ENCODE data around the gene KCNQ1.
A peak's percentile ranks its signal among the peaks of the same experiment; 100 is the strongest.

The KCNQ1 gene

DNA sequence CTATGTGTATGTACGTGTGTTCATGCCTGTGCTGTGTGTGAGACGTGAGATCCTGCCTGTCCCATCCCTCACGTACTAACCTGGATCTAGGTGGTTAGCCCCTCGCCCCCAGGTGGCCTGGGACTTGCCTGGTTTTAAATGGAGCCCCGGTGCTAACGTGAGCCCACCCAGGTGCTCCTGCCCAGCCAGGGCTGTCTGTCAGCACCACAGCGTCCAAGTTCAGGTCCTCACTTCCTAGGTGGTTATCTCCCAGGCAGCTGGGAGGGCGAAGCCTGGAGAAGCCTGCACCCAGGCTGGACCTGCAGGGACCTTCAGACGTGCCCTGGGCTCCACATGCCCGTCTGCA lies 86.0 kb downstream of the KCNQ1 start:
- Histone ChIP-seq H3K27ac (ENCODE audit: low read depth, low read length) (no peak overlapping the region), H3K36me3 (ENCODE audit: insufficient read depth, low read length) (no peaks in the 10 kb centered on the region), H3K27me3 (ENCODE audit: insufficient read depth, low read length) (no peaks in the 10 kb centered on the region), H2AFZ (ENCODE audit: low read length, unreplicated experiment) (no peak overlapping the region), H3K4me1 (ENCODE audit: control insufficient read depth, insufficient read depth, low read length, unreplicated experiment) (peaks cover 14% of the 10 kb centered on the region), H3K79me2 (ENCODE audit: control insufficient read depth, insufficient read depth, low read length, unreplicated experiment) (no peaks in the 10 kb centered on the region), H3K4me3 (ENCODE audit: low read depth, low read length) (no peak overlapping the region)

GRCh38 chr11:2531277-2531986 lies 86.6 kb downstream of the KCNQ1 start:
- H3K4me1 ChIP-seq (ENCODE audit: control insufficient read depth, insufficient read depth, low read length, unreplicated experiment): peaks cover 14% of the 10 kb centered on the region
- no peaks in the 10 kb centered on the region for H3K36me3 ChIP-seq (ENCODE audit: insufficient read depth, low read length)
- no peaks in the 10 kb centered on the region for H3K27me3 ChIP-seq (ENCODE audit: insufficient read depth, low read length)
- H3K4me3 ChIP-seq (ENCODE audit: low read depth, low read length): no peak overlapping the region
- no peak overlapping the region for H3K27ac ChIP-seq (ENCODE audit: low read depth, low read length)
- no peaks in the 10 kb centered on the region for H3K79me2 ChIP-seq (ENCODE audit: control insufficient read depth, insufficient read depth, low read length, unreplicated experiment)
- H2AFZ ChIP-seq (ENCODE audit: low read length, unreplicated experiment): no peak overlapping the region

- Histone ChIP-seq H3K4me3 (ENCODE audit: low read depth, low read length) (no peak overlapping the region), H2AFZ (ENCODE audit: low read length, unreplicated experiment) (no peak overlapping the region), H3K27me3 (ENCODE audit: insufficient read depth, low read length) (no peaks in the 10 kb centered on the region), H3K4me1 (ENCODE audit: control insufficient read depth, insufficient read depth, low read length, unreplicated experiment) (peaks cover 14% of the 10 kb centered on the region), H3K36me3 (ENCODE audit: insufficient read depth, low read length) (no peaks in the 10 kb centered on the region), H3K27ac (ENCODE audit: low read depth, low read length) (no peak overlapping the region), H3K79me2 (ENCODE audit: control insufficient read depth, insufficient read depth, low read length, unreplicated experiment) (no peaks in the 10 kb centered on the region)
Measured at GRCh38 chr11:2531987-2532703, 87.3 kb downstream of the KCNQ1 start.

DNA sequence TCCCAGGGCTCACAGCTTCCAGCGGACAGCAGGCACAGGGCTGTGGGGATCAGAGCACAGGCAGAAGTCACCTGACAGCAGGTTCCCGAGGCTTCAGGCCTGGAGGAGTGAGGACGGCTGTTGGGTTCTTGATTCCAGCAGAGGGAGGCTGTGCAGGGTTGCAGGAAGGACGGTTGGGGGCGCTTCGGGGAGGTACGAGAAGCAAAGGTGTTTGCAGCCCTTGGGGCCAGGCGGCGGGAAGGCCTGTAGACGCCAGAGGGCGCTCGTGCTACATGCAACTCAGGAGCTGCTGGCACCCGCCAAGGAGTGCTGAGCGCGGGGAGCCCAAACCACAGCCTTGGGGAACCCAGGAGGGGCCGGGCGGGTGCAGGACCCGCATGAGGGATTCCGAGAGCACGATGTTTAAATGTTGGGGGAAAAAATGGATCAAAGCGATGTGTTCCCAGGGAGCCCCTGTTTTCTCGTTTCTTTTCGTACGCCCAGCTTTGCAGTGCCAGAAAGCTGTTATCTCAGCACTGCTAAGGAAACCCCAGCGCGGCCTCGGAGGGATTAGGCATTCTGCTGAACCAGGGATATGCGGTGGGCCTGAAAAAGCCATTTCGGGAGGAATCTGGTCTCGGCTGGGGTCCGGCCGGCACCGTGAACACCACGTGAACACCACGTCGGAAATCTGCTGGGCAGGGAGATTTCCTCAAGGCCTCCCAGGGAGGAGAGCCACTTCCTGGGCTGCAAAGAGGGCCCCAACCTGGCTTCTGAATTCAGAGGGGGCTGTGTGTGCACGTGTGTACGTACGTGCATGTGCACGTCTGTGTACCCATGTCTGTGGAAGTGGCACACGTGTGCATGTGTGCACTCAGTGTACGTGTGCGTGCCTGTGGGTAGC lies 88.1 kb downstream of the KCNQ1 start:
- no peak overlapping the region for H3K27ac ChIP-seq (ENCODE audit: low read depth, low read length)
- no peak overlapping the region for H2AFZ ChIP-seq (ENCODE audit: low read length, unreplicated experiment)
- no peaks in the 10 kb centered on the region for H3K36me3 ChIP-seq (ENCODE audit: insufficient read depth, low read length)
- H3K4me1 ChIP-seq (ENCODE audit: control insufficient read depth, insufficient read depth, low read length, unreplicated experiment): peaks cover 14% of the 10 kb centered on the region
- no peaks in the 10 kb centered on the region for H3K27me3 ChIP-seq (ENCODE audit: insufficient read depth, low read length)
- no peaks in the 10 kb centered on the region for H3K79me2 ChIP-seq (ENCODE audit: control insufficient read depth, insufficient read depth, low read length, unreplicated experiment)
- peak overlapping the region; percentile 23; the same call in 1 of the 2 replicates for H3K4me3 ChIP-seq (ENCODE audit: low read depth, low read length)

DNA sequence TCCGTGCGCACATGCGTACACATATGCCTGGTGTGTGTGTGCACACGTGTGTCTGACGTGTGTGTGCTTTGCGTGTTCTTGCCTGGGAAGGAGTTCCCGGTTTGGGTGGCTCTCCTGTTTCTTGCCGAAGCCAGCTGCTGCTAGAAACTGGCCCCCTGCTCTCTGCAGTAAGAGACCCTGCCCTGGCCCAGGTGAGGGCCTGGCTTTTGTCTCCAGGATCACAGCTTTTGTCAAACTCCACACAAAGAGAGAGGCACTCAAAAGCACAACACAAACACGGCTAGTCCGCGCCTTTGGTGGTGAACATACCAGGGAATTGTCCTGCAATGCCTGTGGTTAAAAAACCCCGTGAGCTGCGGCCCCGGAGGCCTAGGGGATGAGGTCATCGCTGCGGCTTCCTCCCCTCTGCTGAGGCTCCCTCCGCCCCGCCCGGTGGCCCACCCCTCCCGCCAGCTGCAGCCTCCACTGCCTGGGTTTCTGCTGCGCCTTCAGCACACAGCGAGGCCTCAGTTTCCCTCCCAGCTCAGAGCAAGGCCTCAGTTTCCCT lies 88.9 kb downstream of the KCNQ1 start:
- Histone ChIP-seq H3K27ac (ENCODE audit: low read depth, low read length) (no peak overlapping the region), H2AFZ (ENCODE audit: low read length, unreplicated experiment) (peak overlapping the region; percentile 47), H3K79me2 (ENCODE audit: control insufficient read depth, insufficient read depth, low read length, unreplicated experiment) (no peaks in the 10 kb centered on the region), H3K27me3 (ENCODE audit: insufficient read depth, low read length) (no peaks in the 10 kb centered on the region), H3K4me3 (ENCODE audit: low read depth, low read length) (peak overlapping the region; percentile 23; the same call in 1 of the 2 replicates), H3K4me1 (ENCODE audit: control insufficient read depth, insufficient read depth, low read length, unreplicated experiment) (peaks cover 14% of the 10 kb centered on the region), H3K36me3 (ENCODE audit: insufficient read depth, low read length) (no peaks in the 10 kb centered on the region)

GRCh38 chr11:2534134-2534956 lies 89.5 kb downstream of the KCNQ1 start:
- Histone ChIP-seq H3K79me2 (ENCODE audit: control insufficient read depth, insufficient read depth, low read length, unreplicated experiment) (no peaks in the 10 kb centered on the region), H3K27ac (ENCODE audit: low read depth, low read length) (no peak overlapping the region), H3K27me3 (ENCODE audit: insufficient read depth, low read length) (no peaks in the 10 kb centered on the region), H3K4me3 (ENCODE audit: low read depth, low read length) (no peak overlapping the region), H3K4me1 (ENCODE audit: control insufficient read depth, insufficient read depth, low read length, unreplicated experiment) (peaks cover 14% of the 10 kb centered on the region), H2AFZ (ENCODE audit: low read length, unreplicated experiment) (no peak overlapping the region), H3K36me3 (ENCODE audit: insufficient read depth, low read length) (no peaks in the 10 kb centered on the region)

DNA sequence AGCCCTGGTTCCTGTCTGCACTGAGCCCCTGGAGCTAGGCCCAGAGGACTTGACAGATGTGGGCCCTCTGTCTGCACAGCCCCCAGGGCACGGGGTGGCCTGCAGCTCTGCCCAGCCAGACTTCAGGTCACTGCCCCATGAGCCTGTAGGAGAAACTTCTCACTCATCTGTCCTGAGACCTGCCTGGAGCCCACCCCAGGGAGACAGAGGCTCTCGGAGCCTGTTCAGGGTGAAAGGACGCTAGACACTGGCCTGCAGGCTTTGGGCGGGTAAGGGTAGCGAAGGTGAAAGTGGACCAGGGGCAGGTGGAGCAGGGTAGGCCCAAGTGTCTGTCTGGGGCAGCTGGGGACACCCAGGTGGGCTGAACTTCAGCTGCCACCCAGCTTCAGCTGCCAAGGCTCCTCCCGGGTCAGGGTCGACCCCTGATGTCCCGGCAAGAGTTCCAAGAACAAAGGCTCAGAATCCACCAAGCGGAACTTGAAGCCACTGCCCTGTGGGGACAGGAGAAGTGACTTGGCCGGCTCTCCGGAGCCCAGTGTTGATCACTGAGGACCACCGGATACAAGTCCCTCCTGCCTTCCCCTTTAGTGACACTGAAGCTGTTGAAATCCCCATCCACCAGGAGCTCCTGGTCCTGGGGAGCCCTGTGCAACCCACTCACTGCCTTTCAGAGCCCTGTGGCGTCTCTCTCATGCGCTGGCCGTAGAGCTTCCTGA lies 90.3 kb downstream of the KCNQ1 start:
- Histone ChIP-seq H3K4me1 (ENCODE audit: control insufficient read depth, insufficient read depth, low read length, unreplicated experiment) (peaks cover 14% of the 10 kb centered on the region), H3K27ac (ENCODE audit: low read depth, low read length) (no peak overlapping the region)

DNA sequence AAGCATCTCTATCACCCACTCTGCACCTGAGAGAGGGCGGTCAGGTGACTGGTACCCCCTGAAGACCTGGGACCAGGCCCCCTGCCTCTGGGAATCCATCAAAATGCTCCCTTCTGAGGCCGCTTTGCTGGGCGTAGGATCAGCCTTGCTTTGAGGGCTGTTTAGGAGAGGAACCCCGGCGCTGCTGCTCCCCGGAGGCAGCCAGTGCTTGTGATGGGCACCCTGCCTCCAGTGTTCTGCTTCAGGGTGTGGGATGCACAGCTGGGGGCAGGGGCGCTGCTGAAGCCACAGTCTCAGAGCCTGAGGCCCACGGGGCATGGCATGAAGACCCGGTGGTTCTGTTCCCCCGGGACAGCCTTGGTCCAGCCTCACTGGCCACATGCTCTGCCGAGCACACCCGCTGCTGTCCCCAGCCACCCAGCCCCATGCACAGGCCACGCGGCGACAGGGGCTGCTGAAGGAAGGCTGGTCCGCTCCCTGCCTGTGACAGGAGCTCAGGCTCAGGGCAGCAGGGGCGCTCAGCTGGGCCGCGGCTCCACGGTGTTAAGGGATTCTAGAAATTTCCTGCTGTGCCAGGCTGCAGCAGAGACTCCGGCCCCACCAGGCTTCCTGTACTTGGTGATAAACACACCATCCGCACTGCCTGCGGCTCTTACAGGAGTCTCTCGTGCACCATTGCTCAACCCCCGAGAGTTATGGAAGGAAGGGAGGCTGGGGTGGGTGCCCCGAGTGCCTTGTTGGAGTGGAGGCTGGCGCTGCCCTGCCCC lies 91.0 kb downstream of the KCNQ1 start:
- Histone ChIP-seq H3K79me2 (ENCODE audit: control insufficient read depth, insufficient read depth, low read length, unreplicated experiment) (no peaks in the 10 kb centered on the region), H3K36me3 (ENCODE audit: insufficient read depth, low read length) (no peaks in the 10 kb centered on the region), H2AFZ (ENCODE audit: low read length, unreplicated experiment) (no peak overlapping the region), H3K27ac (ENCODE audit: low read depth, low read length) (no peak overlapping the region), H3K4me1 (ENCODE audit: control insufficient read depth, insufficient read depth, low read length, unreplicated experiment) (peaks cover 14% of the 10 kb centered on the region), H3K4me3 (ENCODE audit: low read depth, low read length) (no peak overlapping the region), H3K27me3 (ENCODE audit: insufficient read depth, low read length) (no peaks in the 10 kb centered on the region)

More for the DNA sequence above, 90.3 kb downstream of the KCNQ1 start:
- Histone ChIP-seq H3K27me3 (ENCODE audit: insufficient read depth, low read length) (no peaks in the 10 kb centered on the region), H3K79me2 (ENCODE audit: control insufficient read depth, insufficient read depth, low read length, unreplicated experiment) (no peaks in the 10 kb centered on the region), H2AFZ (ENCODE audit: low read length, unreplicated experiment) (no peak overlapping the region), H3K4me3 (ENCODE audit: low read depth, low read length) (no peak overlapping the region), H3K36me3 (ENCODE audit: insufficient read depth, low read length) (no peaks in the 10 kb centered on the region)

DNA sequence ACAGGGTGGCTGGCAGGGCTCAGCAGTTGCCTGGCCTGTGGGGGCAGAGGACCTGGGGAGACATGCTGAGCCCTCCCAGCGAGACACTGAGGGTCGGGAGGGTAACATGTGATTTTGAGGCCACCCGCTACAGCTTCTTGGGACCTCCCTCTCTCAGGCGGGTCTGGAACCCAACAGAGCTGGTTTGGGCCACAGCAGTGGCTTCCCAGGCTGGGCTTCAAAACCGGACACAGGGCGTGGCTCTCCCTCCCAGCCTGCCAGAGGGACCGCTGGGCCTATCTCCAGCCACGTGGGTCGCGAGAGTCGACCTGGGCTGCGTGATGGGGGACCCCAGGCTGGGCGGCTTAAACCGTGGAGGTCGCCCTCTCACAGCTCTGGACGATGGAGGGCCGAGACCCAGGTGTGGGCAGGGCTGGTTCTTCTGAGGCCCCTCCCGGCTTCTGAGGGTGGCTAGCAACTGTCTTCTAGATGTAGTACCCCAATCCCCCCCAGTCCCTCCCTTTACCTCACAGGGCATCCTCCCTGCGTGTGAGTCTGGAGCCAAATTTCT lies 91.7 kb downstream of the KCNQ1 start:
- Histone ChIP-seq H3K27me3 (ENCODE audit: insufficient read depth, low read length) (no peaks in the 10 kb centered on the region), H3K27ac (ENCODE audit: low read depth, low read length) (no peak overlapping the region), H3K36me3 (ENCODE audit: insufficient read depth, low read length) (no peaks in the 10 kb centered on the region), H3K79me2 (ENCODE audit: control insufficient read depth, insufficient read depth, low read length, unreplicated experiment) (no peaks in the 10 kb centered on the region), H3K4me3 (ENCODE audit: low read depth, low read length) (no peak overlapping the region), H3K4me1 (ENCODE audit: control insufficient read depth, insufficient read depth, low read length, unreplicated experiment) (peaks cover 14% of the 10 kb centered on the region), H2AFZ (ENCODE audit: low read length, unreplicated experiment) (no peak overlapping the region)

Measured in ACC112 (cell line).